Neuronal stem cell (in vitro differentiated cells): ENCODE results near the gene WFDC12.

Source experiments
- DNase-seq: peaks from one replicate; pipeline ENCODE4 v3.0.0-alpha.2; 2013; ENCODE audit warnings: low spot score
- H2AFZ ChIP-seq: one replicate; pipeline ENCODE4 v1.6.1; 2013; ENCODE audit warnings: mild to moderate bottlenecking, low read length, inconsistent platforms
- H2AK5ac ChIP-seq: 2 replicates; pipeline ENCODE4 v1.6.1; 2013; ENCODE audit warnings: low read depth, mild to moderate bottlenecking, inconsistent platforms, low read length, moderate library complexity, mixed read lengths
- H2BK120ac ChIP-seq: 2 replicates; pipeline ENCODE4 v1.6.1; 2013; ENCODE audit warnings: low read depth, mild to moderate bottlenecking, inconsistent platforms, low read length, moderate library complexity, mixed read lengths
- H2BK12ac ChIP-seq: one replicate; pipeline ENCODE4 v1.6.1; 2013; ENCODE audit warnings: low read length, inconsistent platforms
- H2BK15ac ChIP-seq: 2 replicates; pipeline ENCODE4 v1.6.1; 2013; ENCODE audit warnings: mild to moderate bottlenecking, low read length, inconsistent platforms, mixed read lengths
- H2BK5ac ChIP-seq: one replicate; pipeline ENCODE4 v1.6.1; 2013; ENCODE audit warnings: inconsistent platforms, mild to moderate bottlenecking, low read length, moderate library complexity
- H3K14ac ChIP-seq: one replicate; pipeline ENCODE4 v1.6.1; 2013; ENCODE audit warnings: low read length, inconsistent platforms
- H3K18ac ChIP-seq: 2 replicates; pipeline ENCODE4 v1.6.1; 2013; ENCODE audit warnings: low read length, inconsistent platforms
- H3K23ac ChIP-seq: 2 replicates; pipeline ENCODE4 v1.6.1; 2013; ENCODE audit warnings: low read depth, mild to moderate bottlenecking, mixed read lengths, low read length, inconsistent platforms; ENCODE audit not compliant: poor library complexity
- H3K27ac ChIP-seq: replicated peaks from 3 replicates; pipeline ENCODE4 v1.5.1; 2013; ENCODE audit warnings: low read length, inconsistent platforms
- H3K27me3 ChIP-seq, 3 experiments: 2 replicates each; pipeline ENCODE4 v1.6.1; 2013; ENCODE audit warnings: low read length in 3 of 3, mild to moderate bottlenecking in 2 of 3, inconsistent platforms in 1 of 3, low read depth in 1 of 3, mixed read lengths in 1 of 3, moderate library complexity in 1 of 3; ENCODE audit not compliant: control insufficient read depth in 3 of 3, insufficient read depth in 3 of 3
- H3K36me3 ChIP-seq, 2 donors: replicated peaks in 1 of 2; 2 replicates each; pipeline ENCODE4 v1.6.1; 2013; ENCODE audit warnings: low read length in 2 of 2; ENCODE audit not compliant: control insufficient read depth in 2 of 2, insufficient read depth in 2 of 2
- H3K4ac ChIP-seq: 2 replicates; pipeline ENCODE4 v1.6.1; 2013; ENCODE audit warnings: inconsistent platforms, mild to moderate bottlenecking, low read length, moderate library complexity
- H3K4me1 ChIP-seq, 2 donors: 1 replicate in 1 of 2; 2 replicates in 1 of 2; pipeline ENCODE4 v1.6.1; 2013; ENCODE audit warnings: low read length in 2 of 2, low read depth in 1 of 2; ENCODE audit not compliant: control insufficient read depth in 2 of 2, insufficient read depth in 1 of 2
- H3K4me2 ChIP-seq: one replicate; pipeline ENCODE4 v1.6.1; 2013; ENCODE audit warnings: mild to moderate bottlenecking, low read length, inconsistent platforms; ENCODE audit not compliant: insufficient read depth, poor library complexity, severe bottlenecking
- H3K4me3 ChIP-seq, 2 donors: 2 replicates each; pipeline ENCODE4 v1.5.1; 2013; ENCODE audit warnings: low read length in 2 of 2, mild to moderate bottlenecking in 2 of 2, inconsistent platforms in 1 of 2, moderate library complexity in 1 of 2
- H3K79me1 ChIP-seq: one replicate; pipeline ENCODE4 v1.6.1; 2013; ENCODE audit warnings: low read depth, mild to moderate bottlenecking, inconsistent platforms, low read length, moderate library complexity
- H3K9ac ChIP-seq: one replicate; pipeline ENCODE4 v1.6.1; 2013; ENCODE audit warnings: mild to moderate bottlenecking, low read depth, low read length, inconsistent platforms; ENCODE audit not compliant: poor library complexity
- H3K9me3 ChIP-seq, 2 donors: replicated peaks in 1 of 2; 2 replicates each; pipeline versions ENCODE3 to v1.6.1; 2013; ENCODE audit warnings: low read length in 2 of 2, mild to moderate bottlenecking in 2 of 2, inconsistent platforms in 1 of 2, low read depth in 1 of 2, mixed read lengths in 1 of 2, moderate library complexity in 1 of 2; ENCODE audit not compliant: control insufficient read depth in 2 of 2, insufficient read depth in 1 of 2
- H4K8ac ChIP-seq: one replicate; pipeline ENCODE4 v1.6.1; 2013; ENCODE audit warnings: low read depth, mild to moderate bottlenecking, inconsistent platforms, low read length, moderate library complexity
- H4K91ac ChIP-seq: one replicate; pipeline ENCODE4 v1.6.1; 2013; ENCODE audit warnings: low read length, low read depth, mild to moderate bottlenecking, inconsistent platforms; ENCODE audit not compliant: poor library complexity
- WGBS, 2 donors: extraction: QIAGEN DNeasy Blood & Tissue Kit; methylation state at CpG; one replicate each; pipeline ENCODE4 v1.1.7; 2013; ENCODE audit warnings: missing lambda C conversion rate in 2 of 2, mixed read lengths in 1 of 2; ENCODE audit not compliant: insufficient read length in 2 of 2, insufficient replicate concordance in 1 of 2; ENCODE audit errors: extremely low coverage in 2 of 2; 5-methylcytosine and 5-hydroxymethylcytosine counted together

The WFDC12 gene

DNA sequence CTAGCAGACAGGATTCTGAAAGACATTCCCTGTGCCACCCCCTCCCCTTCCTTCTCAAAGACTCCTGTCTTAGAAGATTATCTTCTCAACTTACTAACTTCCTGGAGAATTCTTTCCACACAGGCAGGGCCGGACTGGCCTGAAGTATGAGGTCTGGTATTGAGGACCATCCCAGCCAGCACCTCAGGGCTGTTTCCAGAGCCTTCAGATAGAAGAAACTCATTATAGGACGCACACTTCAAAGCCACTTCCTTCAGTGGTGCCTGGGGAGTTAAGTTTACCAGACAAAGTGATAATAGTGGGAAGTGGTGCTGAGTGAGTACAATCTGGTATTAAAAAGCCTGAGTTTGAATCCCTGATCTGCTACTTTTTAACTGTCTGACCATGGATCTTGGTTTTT is 39.0 kb downstream of the WFDC12 start:
- no CpG with 5 or more reads among the region's 2 CpGs for WGBS, 2 donors
- H3K27ac ChIP-seq, result no peak overlapping the region
- no peak overlapping the region for H2BK5ac ChIP-seq
- peaks cover 3 to 26% of the 10 kb centered on the region in 2 donors for H3K36me3 ChIP-seq
- no peaks in the 10 kb centered on the region for H3K4me1 ChIP-seq
- H3K18ac ChIP-seq, result no peak overlapping the region
- H3K9me3 ChIP-seq, result peaks cover 3 to 10% of the 10 kb centered on the region in 2 donors
- no peak overlapping the region for H4K91ac ChIP-seq
- no peaks in the 10 kb centered on the region for H3K27me3 ChIP-seq
- no peak overlapping the region for H2BK12ac ChIP-seq
- H3K4me2 ChIP-seq, result no peak overlapping the region
- no peak overlapping the region for H2AK5ac ChIP-seq
- H2BK120ac ChIP-seq, result no peak overlapping the region
- H3K79me1 ChIP-seq, result no peaks in the 10 kb centered on the region
- H3K9ac ChIP-seq, result no peak overlapping the region
- H3K4me3 ChIP-seq, result no peak overlapping the region
- DNase-seq, result no peak
- H4K8ac ChIP-seq, result no peak overlapping the region
- no peak overlapping the region for H3K23ac ChIP-seq
- no peak overlapping the region for H3K14ac ChIP-seq
- no peak overlapping the region for H2AFZ ChIP-seq
- no peak overlapping the region for H2BK15ac ChIP-seq
- no peak overlapping the region for H3K4ac ChIP-seq

DNA sequence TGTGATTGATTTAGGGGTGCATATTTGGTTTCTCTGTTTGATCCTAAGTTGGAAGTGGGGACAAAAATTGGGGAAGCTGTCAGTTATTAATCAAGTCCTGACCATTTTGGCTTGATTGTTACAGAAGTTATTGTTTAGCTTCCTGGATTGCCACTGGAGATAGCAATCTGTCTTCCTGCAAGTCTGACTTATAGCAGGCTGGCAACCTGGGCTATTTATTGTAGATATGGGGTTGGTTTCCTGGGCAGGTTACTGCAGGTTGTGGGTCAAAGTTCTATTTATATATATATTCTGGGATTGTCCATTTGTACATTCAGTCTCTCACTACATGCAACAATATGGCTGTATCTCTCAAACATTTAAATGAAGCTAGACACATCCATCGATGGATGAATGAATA is 41.1 kb downstream of the WFDC12 start:
- no peak overlapping the region for H2BK12ac ChIP-seq
- H3K4me3 ChIP-seq, result no peak overlapping the region
- H3K18ac ChIP-seq, result no peak overlapping the region
- no peak for DNase-seq
- no peak overlapping the region for H4K8ac ChIP-seq
- no peak overlapping the region for H2BK5ac ChIP-seq
- no peak overlapping the region for H4K91ac ChIP-seq
- H2BK15ac ChIP-seq, result no peak overlapping the region
- H3K4me2 ChIP-seq, result no peak overlapping the region
- no peak overlapping the region for H3K14ac ChIP-seq
- WGBS, 2 donors, result no CpG with 5 or more reads among the region's 1 CpG
- H3K36me3 ChIP-seq, result peaks cover 6 to 41% of the 10 kb centered on the region in 2 donors
- H3K79me1 ChIP-seq, result no peaks in the 10 kb centered on the region
- H3K9ac ChIP-seq, result no peak overlapping the region
- no peak overlapping the region for H2AK5ac ChIP-seq
- no peak overlapping the region for H3K4ac ChIP-seq
- H2AFZ ChIP-seq, result no peak overlapping the region
- no peaks in the 10 kb centered on the region for H3K4me1 ChIP-seq
- no peak overlapping the region for H3K27ac ChIP-seq
- no peak overlapping the region for H3K23ac ChIP-seq
- peaks cover 3 to 10% of the 10 kb centered on the region in 2 donors for H3K9me3 ChIP-seq
- H2BK120ac ChIP-seq, result no peak overlapping the region
- H3K27me3 ChIP-seq, result no peaks in the 10 kb centered on the region

DNA sequence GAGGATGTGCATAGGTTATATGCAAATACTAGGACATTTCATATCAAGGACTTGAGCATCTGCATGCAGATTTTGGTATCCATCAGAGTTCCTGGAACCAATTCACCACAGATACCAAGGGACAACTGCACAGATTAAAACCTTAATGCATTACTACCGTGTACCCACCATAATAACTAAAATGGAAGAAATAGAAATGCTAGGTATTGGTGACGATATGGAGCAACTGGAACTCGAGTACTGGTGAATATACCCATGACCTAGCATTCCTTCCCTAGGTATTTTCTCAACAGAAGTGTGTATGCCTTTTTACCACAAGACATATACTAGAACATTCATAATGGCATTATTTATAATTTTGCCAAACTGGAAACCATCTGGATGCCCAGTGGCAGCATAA is 41.8 kb downstream of the WFDC12 start:
- H4K8ac ChIP-seq, result no peak overlapping the region
- no peak overlapping the region for H3K4ac ChIP-seq
- no peak overlapping the region for H3K14ac ChIP-seq
- WGBS, 2 donors, result no CpG with 5 or more reads among the region's 3 CpGs
- no peak overlapping the region for H3K9ac ChIP-seq
- no peak overlapping the region for H3K18ac ChIP-seq
- H3K79me1 ChIP-seq, result no peaks in the 10 kb centered on the region
- no peak overlapping the region for H3K27ac ChIP-seq
- no peak overlapping the region for H2BK12ac ChIP-seq
- H2BK5ac ChIP-seq, result no peak overlapping the region
- H4K91ac ChIP-seq, result no peak overlapping the region
- H2BK15ac ChIP-seq, result no peak overlapping the region
- H3K27me3 ChIP-seq, result no peaks in the 10 kb centered on the region
- peaks cover 6 to 45% of the 10 kb centered on the region in 2 donors for H3K36me3 ChIP-seq
- H3K4me2 ChIP-seq, result no peak overlapping the region
- DNase-seq, result no peak
- no peak overlapping the region for H3K4me3 ChIP-seq
- H3K4me1 ChIP-seq, result no peaks in the 10 kb centered on the region
- no peak overlapping the region for H2AK5ac ChIP-seq
- no peak overlapping the region for H2BK120ac ChIP-seq
- H3K23ac ChIP-seq, result no peak overlapping the region
- H2AFZ ChIP-seq, result no peak overlapping the region
- peaks cover 3 to 10% of the 10 kb centered on the region in 2 donors for H3K9me3 ChIP-seq

DNA sequence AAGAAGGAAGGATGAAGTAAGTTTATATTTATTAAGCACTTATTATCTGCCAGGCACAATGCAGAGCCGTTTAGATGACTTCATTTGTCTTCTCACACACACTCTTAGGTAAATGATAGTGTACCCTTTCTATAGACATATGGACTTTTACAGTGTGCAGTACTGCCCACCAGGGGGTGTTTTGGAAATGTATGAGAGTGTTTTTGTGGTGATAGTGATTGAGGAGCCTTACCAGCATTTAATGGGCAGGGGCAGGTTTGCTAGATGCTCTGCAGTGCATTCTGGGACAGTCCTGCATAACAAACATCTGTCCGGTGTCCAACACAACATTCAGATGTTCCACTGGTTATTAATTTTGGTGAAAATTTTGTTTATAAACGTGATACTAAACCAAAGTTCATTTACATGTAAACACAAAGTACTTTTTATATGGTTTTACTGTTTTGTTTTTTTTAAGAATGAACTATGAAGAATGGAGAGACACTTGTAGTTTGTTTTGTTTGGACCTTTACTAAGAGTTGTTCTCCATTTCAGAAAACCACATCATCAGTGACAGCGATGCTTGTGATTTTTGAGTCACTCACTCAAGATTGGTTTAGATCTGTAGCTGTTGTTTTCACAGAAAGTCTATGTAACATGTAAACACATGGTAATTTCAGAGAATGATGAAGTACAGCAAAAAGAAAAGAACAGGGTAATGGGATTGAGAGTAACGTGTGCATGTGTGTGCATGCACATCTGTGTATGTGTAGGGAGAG is 43.2 kb downstream of the WFDC12 start:
- no peak for DNase-seq
- Histone ChIP-seq H3K4me2 (no peak overlapping the region), H3K4me3 (no peak overlapping the region), H4K91ac (no peak overlapping the region), H3K4ac (no peak overlapping the region), H3K4me1 (no peaks in the 10 kb centered on the region), H4K8ac (no peak overlapping the region), H3K9me3 (peaks cover 3 to 10% of the 10 kb centered on the region in 2 donors), H3K27me3 (no peaks in the 10 kb centered on the region), H3K23ac (no peak overlapping the region), H3K36me3 (peaks cover 8 to 57% of the 10 kb centered on the region in 2 donors), H2BK12ac (no peak overlapping the region), H3K79me1 (no peaks in the 10 kb centered on the region), H3K14ac (no peak overlapping the region), H3K27ac (no peak overlapping the region), H3K18ac (no peak overlapping the region), H2BK120ac (no peak overlapping the region), H2BK15ac (no peak overlapping the region), H2AFZ (no peak overlapping the region), H3K9ac (no peak overlapping the region), H2BK5ac (no peak overlapping the region), H2AK5ac (no peak overlapping the region)
- no CpG with 5 or more reads among the region's 5 CpGs for WGBS, 2 donors
